Measurements from ENCODE around the gene GRIN3B.
A peak's percentile ranks its signal among the peaks of the same experiment; 100 is the strongest.

Gene GRIN3B

DNA sequence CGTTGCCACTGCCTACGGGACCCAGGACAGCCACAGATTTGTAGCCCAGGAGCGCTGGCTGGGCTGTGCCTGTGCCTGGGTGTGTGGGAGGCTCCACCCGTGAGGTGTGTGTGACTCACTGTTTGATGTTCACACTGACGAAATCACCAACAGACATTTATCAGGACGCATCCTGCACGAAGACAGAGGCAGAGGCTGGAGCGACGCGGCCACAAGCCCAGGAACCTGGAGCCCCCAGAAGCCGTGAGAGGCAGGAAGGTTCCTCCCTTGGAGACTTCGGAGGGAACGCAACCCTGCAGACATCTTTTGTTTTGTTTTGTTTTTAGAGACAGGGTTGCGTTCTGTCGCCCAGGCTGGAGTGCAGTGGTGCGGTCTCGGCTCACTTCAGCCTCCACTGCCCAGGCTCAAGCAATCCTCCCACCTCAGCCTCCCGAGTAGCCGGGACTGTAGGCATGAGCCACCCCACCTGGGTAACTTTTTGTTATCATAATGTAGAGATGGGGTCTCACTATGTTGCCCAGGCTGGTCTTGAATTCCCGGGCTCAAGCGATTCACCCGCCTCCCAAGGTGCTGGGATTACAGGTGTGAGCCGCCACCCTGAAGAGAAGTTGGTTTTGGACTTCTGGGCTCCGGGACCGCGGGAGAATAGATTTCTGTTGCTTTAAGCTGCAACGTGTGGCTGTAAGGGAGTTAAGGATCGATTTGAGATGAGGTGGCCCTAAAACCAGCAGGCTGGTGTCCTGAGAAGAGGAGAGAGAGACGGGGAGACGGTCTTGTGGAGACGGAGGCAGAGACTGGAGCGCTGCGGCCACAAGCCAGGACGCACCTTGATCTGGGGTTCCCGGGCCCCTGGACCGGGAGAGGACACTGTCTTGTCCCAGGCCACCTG is 41.0 kb upstream of the GRIN3B start:
- TF ChIP-seq POLR2AphosphoS5 (IDR thresholded peaks at IDR 0.05; ENCODE audit: low read depth, low read length) (no peak), FOXP2 (optimal IDR thresholded peaks at IDR 0.05; ENCODE audit: borderline replicate concordance, extremely low read depth, extremely low read length, insufficient read depth) (peak; percentile 32)
- TF ChIP-seq, protein P1, sequence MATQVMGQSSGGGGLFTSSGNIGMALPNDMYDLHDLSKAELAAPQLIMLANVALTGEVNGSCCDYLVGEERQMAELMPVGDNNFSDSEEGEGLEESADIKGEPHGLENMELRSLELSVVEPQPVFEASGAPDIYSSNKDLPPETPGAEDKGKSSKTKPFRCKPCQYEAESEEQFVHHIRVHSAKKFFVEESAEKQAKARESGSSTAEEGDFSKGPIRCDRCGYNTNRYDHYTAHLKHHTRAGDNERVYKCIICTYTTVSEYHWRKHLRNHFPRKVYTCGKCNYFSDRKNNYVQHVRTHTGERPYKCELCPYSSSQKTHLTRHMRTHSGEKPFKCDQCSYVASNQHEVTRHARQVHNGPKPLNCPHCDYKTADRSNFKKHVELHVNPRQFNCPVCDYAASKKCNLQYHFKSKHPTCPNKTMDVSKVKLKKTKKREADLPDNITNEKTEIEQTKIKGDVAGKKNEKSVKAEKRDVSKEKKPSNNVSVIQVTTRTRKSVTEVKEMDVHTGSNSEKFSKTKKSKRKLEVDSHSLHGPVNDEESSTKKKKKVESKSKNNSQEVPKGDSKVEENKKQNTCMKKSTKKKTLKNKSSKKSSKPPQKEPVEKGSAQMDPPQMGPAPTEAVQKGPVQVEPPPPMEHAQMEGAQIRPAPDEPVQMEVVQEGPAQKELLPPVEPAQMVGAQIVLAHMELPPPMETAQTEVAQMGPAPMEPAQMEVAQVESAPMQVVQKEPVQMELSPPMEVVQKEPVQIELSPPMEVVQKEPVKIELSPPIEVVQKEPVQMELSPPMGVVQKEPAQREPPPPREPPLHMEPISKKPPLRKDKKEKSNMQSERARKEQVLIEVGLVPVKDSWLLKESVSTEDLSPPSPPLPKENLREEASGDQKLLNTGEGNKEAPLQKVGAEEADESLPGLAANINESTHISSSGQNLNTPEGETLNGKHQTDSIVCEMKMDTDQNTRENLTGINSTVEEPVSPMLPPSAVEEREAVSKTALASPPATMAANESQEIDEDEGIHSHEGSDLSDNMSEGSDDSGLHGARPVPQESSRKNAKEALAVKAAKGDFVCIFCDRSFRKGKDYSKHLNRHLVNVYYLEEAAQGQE (IDR thresholded peaks at IDR 0.05; ENCODE audit: insufficient read depth in 1 of 2, low read depth in 2 of 2, low read length in 2 of 2) = no peak

DNA sequence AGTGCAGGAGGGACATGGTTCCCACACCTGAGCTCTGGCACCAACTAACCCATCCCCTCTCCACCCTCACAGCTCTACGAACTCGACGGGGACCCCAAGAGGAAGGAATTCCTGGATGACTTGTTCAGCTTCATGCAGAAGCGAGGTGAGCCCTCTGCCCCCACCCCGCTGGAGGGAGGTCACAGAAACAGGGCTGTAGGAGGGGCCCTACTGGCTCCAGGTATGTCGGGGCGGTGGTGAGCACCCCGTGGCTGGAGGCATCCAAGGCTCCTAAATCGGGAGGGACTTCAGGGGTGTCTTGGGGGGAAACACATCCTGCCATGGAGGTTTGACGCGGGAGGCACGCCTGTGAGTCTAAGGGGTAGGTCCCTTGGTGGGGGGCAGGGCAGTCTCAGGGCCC is 40.2 kb upstream of the GRIN3B start:
- TF ChIP-seq FOXP2 (optimal IDR thresholded peaks at IDR 0.05; ENCODE audit: borderline replicate concordance, extremely low read depth, extremely low read length, insufficient read depth) (no peak), TAF1 (IDR thresholded peaks at IDR 0.05; ENCODE audit: borderline replicate concordance, insufficient read depth, low read length) (no peak), SIN3A (IDR thresholded peaks at IDR 0.05; ENCODE audit: borderline replicate concordance, insufficient read depth, low read length) (no peak), POLR2AphosphoS5 (IDR thresholded peaks at IDR 0.05; ENCODE audit: low read depth, low read length) (no peak)
- TF ChIP-seq, protein P1 (IDR thresholded peaks at IDR 0.05; ENCODE audit: insufficient read depth in 1 of 2, low read depth in 2 of 2, low read length in 2 of 2) = no peak

DNA sequence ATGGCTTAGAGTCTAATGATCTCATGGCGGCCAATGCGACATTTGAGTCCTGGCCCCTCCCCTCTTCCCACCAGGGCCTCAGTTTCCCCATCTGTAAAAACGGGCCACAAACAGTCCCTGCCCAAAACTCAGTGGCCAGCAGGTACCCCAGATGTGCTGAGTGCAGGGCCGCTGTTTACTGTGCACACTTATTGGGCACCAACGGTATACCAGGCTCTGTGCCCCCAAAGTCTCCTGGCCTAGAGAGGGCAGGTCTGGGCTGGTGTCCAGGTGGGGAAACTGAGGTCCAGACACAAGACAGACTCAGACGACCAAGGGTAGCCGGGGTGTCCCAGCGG is 39.6 kb upstream of the GRIN3B start:
- TF ChIP-seq, protein P1 (IDR thresholded peaks at IDR 0.05; ENCODE audit: insufficient read depth in 1 of 2, low read depth in 2 of 2, low read length in 2 of 2) = no peak
- TF ChIP-seq SIN3A (IDR thresholded peaks at IDR 0.05; ENCODE audit: borderline replicate concordance, insufficient read depth, low read length) = no peak

DNA sequence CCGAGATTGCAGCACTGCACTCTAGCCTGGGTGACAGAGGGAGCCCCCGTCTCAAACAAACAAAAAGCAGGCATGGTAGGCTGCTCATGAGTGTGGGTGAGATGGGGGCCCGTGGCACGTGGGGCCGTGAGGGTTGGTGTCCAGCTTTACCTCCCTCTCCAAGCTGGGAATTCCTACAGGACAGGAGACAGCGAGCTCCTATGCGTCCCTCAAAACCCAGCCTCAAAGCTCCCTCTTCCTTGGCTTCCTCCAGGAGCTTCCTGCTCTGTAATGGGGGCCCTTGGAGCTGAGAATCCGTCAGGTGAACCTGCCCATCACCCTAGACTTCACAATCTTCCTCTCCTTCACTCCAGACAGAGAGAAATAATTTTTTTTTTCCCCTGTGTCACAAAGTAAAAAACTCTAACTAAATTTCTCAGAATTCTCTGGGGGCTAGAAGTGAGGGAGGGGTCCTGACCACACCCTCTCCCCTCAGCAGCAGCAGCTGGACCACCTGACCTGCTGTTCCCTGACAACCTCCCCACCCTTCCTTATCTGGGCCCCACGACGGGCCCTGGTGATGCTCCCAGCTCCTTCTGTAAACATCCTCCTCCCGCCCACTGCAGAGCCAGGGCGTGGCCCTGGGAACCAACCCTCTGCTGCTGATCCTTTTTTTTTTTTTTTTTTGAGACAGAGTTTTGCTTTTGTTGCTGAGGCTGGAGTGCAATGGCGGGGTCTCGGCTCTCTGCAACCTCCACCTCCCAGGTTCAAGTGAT is 38.2 kb upstream of the GRIN3B start:
- peak; percentile 77 for TF ChIP-seq FOXP2 (optimal IDR thresholded peaks at IDR 0.05; ENCODE audit: borderline replicate concordance, extremely low read depth, extremely low read length, insufficient read depth)
- TF ChIP-seq TAF1 (IDR thresholded peaks at IDR 0.05; ENCODE audit: borderline replicate concordance, insufficient read depth, low read length) = no peak

DNA sequence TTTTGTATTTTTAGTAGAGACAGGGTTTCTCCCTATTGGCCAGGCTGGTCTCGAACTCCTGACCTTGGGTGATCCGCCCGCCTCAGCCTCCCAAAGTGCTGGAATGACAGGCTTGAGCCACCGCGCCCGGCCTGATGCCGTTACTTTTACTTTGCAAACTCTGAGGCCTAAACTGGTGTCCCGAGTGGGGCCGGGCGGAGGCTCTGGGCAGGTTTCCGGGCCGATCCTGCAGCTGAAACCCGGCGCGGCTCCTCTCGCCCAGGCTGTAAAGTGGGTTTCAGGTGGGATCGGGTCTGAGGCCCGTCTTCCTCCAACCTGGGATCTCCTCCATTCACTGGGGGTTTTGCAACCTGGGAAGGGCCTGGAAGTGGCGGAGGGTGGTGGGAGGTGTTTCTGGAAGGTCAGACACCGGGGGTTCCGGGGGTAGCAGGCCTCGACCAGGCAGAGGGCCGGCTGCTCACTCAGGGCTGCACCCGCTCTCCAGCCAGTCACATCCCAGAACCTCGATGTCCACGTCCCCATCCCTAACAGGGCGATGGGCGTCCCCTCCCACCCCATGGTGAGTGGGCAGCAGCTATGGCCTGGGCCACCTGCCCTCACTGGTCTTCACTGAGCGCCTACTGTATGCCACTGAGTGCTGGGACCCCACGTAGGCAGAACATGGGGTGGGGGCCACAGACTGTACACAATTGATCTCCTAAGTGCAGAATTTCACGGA is 37.4 kb upstream of the GRIN3B start:
- TF ChIP-seq, protein P1 (IDR thresholded peaks at IDR 0.05; ENCODE audit: insufficient read depth in 1 of 2, low read depth in 2 of 2, low read length in 2 of 2) = no peak
- no peak for TF ChIP-seq POLR2AphosphoS5 (IDR thresholded peaks at IDR 0.05; ENCODE audit: low read depth, low read length)
- no peak for TF ChIP-seq SIN3A (IDR thresholded peaks at IDR 0.05; ENCODE audit: borderline replicate concordance, insufficient read depth, low read length)
- no peak for TF ChIP-seq TAF1 (IDR thresholded peaks at IDR 0.05; ENCODE audit: borderline replicate concordance, insufficient read depth, low read length)
- no peak for TF ChIP-seq FOXP2 (optimal IDR thresholded peaks at IDR 0.05; ENCODE audit: borderline replicate concordance, extremely low read depth, extremely low read length, insufficient read depth)
